ENCODE measurements around the gene MTF1.

MTF1 gene

DNA sequence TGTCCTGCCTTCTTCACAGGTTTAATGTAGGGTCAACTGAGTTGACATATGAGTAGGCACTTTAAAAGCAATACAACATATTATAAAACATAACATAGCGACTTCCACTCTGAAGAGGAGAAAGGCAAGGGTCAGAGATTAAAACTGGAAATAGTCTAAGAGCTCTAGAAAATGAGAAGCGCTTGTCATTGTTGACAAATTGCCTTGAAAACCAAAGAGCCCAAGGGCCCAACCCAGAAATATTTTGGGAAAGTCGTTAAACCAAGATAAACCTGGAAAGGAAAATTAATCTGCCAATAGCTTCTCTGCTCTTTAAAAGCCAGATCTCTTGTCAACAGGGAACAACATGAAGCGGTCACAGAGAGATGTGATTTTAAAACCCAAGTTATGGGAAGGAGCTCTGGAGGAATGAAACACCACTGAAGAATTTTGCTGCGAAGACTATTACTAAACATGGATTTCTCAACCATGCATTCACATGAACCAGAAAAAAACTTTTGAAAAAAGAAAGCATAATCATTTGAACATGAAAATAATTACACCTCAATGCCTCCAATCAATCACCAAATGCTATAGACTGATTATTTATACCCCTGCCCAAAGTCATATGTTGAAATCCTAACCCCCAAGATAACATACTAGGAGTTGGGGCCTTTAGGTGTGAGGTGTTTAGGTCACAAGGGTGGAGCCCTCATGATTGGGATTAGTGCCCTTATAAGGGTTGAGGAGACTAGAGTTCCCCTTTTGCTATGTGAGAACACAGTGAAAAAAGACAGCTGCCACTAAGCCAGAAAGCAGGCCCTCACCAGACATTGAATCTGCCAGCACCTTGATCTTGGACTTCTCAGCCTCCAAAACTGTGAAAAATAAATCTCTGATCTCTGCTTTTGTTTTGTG is 33.0 kb upstream of the MTF1 start:
- TF ChIP-seq SPI1 (IDR thresholded peaks at IDR 0.05; ENCODE audit: low read depth, low read length) = 0 out of 2 replicates have a peak, but pooled peaks have one; percentile 21
- no peak for TF ChIP-seq PAX5 (IDR thresholded peaks at IDR 0.05; ENCODE audit: insufficient read depth, low read length, severe bottlenecking)
- no peak for TF ChIP-seq POLR2AphosphoS5 (IDR thresholded peaks at IDR 0.05; ENCODE audit: low read depth, low read length)
- TF ChIP-seq POLR2A (IDR thresholded peaks at IDR 0.05; ENCODE audit: low read depth, low read length) = no peak
- no peak for TF ChIP-seq TAF1 (IDR thresholded peaks at IDR 0.05; ENCODE audit: low read depth, low read length)
- TF ChIP-seq POU2F2 (IDR thresholded peaks at IDR 0.05; ENCODE audit: low read depth, low read length) = no peak
- FAIRE-seq (no peak), DNase-seq (ENCODE audit: insufficient read length, low spot score) (no peak)

DNA sequence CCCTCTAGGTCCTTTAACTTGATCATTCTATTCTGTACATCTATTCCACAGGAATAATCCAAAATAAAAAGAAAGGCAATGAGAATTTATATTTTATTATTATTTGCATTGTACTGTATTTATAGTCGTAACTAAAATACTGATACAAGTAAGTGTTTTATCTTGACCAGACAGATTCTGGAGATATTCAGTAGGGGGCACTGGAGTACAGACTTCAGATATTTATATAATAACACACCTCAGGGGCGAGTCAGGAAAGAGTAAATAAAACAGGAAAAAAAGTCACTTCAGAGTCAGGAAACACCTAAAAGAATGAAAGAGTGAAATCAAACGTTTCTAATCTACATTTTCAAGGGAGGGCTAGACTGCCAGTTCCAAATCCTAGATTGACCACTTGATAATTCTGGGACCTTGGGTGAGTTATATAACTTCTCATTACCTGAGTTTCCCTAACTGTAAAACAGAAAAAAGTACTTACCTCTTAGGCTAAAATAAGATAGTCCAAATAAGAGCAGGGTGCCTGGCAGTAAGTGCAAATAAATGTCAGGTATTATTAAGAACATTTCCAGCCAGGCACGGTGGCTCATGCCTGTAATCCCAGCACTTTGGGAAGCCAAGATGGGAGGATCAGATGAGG is 31.1 kb upstream of the MTF1 start:
- peak; percentile 19 for DNase-seq (ENCODE audit: insufficient read length, low spot score)
- TF ChIP-seq SPI1 (IDR thresholded peaks at IDR 0.05; ENCODE audit: low read depth, low read length) = no peak
- FAIRE-seq = peak; percentile 5

DNA sequence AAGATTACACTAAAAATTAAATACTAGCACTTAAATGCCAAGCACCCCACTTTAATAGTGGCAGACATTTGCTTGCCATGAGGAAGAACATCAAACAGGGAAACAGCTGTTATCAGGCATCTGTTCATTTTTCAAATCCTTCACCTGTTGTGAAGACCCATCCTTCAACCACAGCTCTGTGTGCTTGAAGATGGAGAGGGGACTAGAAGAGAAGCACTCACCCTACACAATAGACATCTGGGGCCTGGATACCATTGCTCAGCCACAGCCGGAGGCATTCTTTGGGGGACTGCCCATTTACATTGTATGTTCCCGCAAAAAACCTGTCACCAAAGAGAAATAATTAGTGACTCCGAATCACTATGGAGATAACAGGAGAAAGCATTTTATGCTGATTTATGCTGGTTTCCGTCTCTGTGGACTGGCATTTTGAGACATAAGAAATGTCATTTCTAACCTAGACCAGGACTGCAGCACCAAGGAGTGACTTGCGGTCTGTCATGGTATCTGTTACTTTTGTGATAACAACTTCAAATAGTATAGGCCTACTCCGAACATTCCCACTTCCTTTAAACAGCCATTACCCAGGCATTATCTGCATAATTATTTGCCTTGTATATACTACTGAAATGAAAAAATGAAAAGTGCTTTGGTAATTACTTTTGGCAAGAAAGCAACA is 28.8 kb upstream of the MTF1 start:
- DNase-seq (ENCODE audit: insufficient read length, low spot score) (no peak), FAIRE-seq (no peak)
- TF ChIP-seq POU2F2 (IDR thresholded peaks at IDR 0.05; ENCODE audit: low read depth, low read length) (no peak), TAF1 (IDR thresholded peaks at IDR 0.05; ENCODE audit: low read depth, low read length) (no peak), PAX5 (IDR thresholded peaks at IDR 0.05; ENCODE audit: insufficient read depth, low read length, severe bottlenecking) (no peak), POLR2AphosphoS5 (IDR thresholded peaks at IDR 0.05; ENCODE audit: low read depth, low read length) (no peak), SPI1 (IDR thresholded peaks at IDR 0.05; ENCODE audit: low read depth, low read length) (no peak), POLR2A (IDR thresholded peaks at IDR 0.05; ENCODE audit: low read depth, low read length) (no peak)

DNA sequence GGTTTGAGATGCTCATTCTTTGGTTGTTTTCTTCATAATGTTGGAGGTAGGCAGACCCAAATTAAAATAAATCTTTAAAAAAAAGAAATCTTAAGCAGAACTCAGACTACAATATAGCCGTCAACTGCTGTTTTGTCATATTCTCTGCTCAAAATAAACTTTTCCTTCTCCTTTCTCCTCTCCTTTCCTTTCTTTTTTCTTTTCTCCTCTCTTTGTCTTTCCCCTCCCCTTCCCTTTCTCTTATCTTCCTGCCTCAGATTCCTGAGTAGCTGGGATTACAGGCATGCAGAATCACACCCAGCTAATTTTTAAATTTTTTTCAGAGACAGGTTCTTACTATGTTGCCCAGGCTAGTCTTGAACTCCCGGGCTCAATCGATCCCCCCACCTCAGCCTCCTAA is 24.8 kb upstream of the MTF1 start:
- no peak for TF ChIP-seq POU2F2 (IDR thresholded peaks at IDR 0.05; ENCODE audit: low read depth, low read length)
- no peak for TF ChIP-seq PAX5 (IDR thresholded peaks at IDR 0.05; ENCODE audit: insufficient read depth, low read length, severe bottlenecking)
- no peak for TF ChIP-seq POLR2AphosphoS5 (IDR thresholded peaks at IDR 0.05; ENCODE audit: low read depth, low read length)
- TF ChIP-seq SPI1 (IDR thresholded peaks at IDR 0.05; ENCODE audit: low read depth, low read length) = no peak
- TF ChIP-seq TAF1 (IDR thresholded peaks at IDR 0.05; ENCODE audit: low read depth, low read length) = no peak
- TF ChIP-seq POLR2A (IDR thresholded peaks at IDR 0.05; ENCODE audit: low read depth, low read length) = no peak
- DNase-seq (ENCODE audit: insufficient read length, low spot score) (no peak), FAIRE-seq (no peak)

DNA sequence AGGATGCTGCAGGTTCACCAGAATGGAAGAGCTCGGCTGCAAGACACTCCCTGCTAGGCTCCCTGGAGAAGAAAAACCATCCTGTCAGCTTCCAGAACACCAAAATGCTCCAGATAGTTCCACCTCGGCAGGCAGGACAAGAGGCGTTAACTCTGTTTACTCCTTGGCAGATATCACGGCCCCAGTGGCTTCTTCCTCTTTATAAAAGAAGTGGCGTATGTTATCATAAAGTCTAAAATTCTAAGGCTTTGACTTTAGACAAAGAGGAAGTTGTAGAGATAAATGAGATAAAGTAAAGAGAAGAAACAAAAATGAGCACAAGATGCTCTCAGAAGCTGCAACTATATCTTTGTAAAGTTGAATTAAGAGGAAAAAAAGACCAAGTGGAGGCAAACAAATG is 24.3 kb upstream of the MTF1 start:
- no peak for FAIRE-seq
- DNase-seq (ENCODE audit: insufficient read length, low spot score) = no peak
- no peak for TF ChIP-seq SPI1 (IDR thresholded peaks at IDR 0.05; ENCODE audit: low read depth, low read length)
- no peak for TF ChIP-seq POU2F2 (IDR thresholded peaks at IDR 0.05; ENCODE audit: low read depth, low read length)
- no peak for TF ChIP-seq PAX5 (IDR thresholded peaks at IDR 0.05; ENCODE audit: insufficient read depth, low read length, severe bottlenecking)
- no peak for TF ChIP-seq TAF1 (IDR thresholded peaks at IDR 0.05; ENCODE audit: low read depth, low read length)
- TF ChIP-seq POLR2A (IDR thresholded peaks at IDR 0.05; ENCODE audit: low read depth, low read length) = no peak
- no peak for TF ChIP-seq POLR2AphosphoS5 (IDR thresholded peaks at IDR 0.05; ENCODE audit: low read depth, low read length)

DNA sequence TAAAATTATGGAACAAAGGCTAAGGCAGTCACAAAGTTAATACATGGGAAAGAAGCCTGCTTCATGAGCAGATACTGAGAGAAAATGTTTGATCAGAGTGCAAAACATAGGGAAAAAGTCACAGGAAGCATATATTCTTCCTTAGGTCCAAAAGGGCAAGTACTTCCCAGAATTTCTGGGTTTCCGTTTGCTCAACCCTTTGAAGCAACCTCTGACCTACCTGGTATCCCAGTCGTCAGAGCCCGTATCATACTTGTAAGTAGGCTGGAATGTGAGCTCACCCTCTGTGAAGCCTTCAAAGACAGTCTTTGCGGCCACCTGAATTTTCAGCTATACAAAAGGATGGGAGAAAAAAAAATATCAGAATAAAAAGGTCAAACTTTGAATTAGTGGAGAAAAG is 20.5 kb upstream of the MTF1 start:
- no peak for TF ChIP-seq POLR2A (IDR thresholded peaks at IDR 0.05; ENCODE audit: low read depth, low read length)
- no peak for TF ChIP-seq TAF1 (IDR thresholded peaks at IDR 0.05; ENCODE audit: low read depth, low read length)
- no peak for TF ChIP-seq PAX5 (IDR thresholded peaks at IDR 0.05; ENCODE audit: insufficient read depth, low read length, severe bottlenecking)
- no peak for TF ChIP-seq SPI1 (IDR thresholded peaks at IDR 0.05; ENCODE audit: low read depth, low read length)
- no peak for TF ChIP-seq POU2F2 (IDR thresholded peaks at IDR 0.05; ENCODE audit: low read depth, low read length)
- TF ChIP-seq POLR2AphosphoS5 (IDR thresholded peaks at IDR 0.05; ENCODE audit: low read depth, low read length) = no peak
- FAIRE-seq (no peak), DNase-seq (ENCODE audit: insufficient read length, low spot score) (no peak)

DNA sequence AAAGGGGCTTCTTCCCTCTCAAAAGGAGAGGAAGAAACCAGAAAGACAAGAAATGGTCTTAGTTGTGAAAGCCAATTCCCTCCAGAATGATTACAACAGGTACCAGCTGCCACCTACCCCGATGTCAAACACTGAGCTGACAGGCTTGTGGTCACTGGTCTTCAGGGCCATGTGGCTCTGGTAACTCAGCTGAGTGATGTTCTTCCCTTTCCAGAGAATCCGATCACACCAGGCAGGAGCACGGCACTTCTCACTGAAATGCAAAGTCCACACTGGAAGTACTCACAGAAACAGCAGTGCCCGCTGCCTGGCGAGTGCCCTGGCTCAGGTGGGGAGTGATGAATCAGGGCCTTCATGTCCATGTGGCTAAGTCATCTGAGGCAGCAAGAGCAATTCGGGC is 18.7 kb upstream of the MTF1 start:
- FAIRE-seq = no peak
- TF ChIP-seq POLR2A (IDR thresholded peaks at IDR 0.05; ENCODE audit: low read depth, low read length) (no peak), POU2F2 (IDR thresholded peaks at IDR 0.05; ENCODE audit: low read depth, low read length) (no peak), POLR2AphosphoS5 (IDR thresholded peaks at IDR 0.05; ENCODE audit: low read depth, low read length) (no peak), PAX5 (IDR thresholded peaks at IDR 0.05; ENCODE audit: insufficient read depth, low read length, severe bottlenecking) (no peak), SPI1 (IDR thresholded peaks at IDR 0.05; ENCODE audit: low read depth, low read length) (no peak), TAF1 (IDR thresholded peaks at IDR 0.05; ENCODE audit: low read depth, low read length) (no peak)
- no peak for DNase-seq (ENCODE audit: insufficient read length, low spot score)

DNA sequence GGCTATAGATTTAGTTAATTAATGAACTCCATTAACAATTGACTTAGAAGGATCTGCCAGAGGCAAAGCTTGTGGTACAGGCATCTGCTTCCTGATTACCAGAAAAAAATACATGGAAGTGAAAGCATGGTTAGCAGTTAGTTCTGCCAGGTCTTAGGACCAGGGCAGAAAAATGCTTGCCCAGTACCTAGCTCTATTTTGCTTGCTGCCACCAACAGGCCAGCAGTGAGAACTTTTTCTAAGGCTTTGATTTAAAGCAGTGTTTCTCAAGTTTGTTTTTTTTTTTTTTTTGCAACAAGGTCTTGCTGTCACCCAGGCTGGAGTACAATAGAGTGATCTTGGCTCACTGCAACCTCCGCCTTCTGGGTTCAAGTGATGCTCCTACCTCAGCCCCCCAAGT is 16.4 kb upstream of the MTF1 start:
- TF ChIP-seq POLR2A (IDR thresholded peaks at IDR 0.05; ENCODE audit: low read depth, low read length) (no peak), PAX5 (IDR thresholded peaks at IDR 0.05; ENCODE audit: insufficient read depth, low read length, severe bottlenecking) (no peak)
- DNase-seq (ENCODE audit: insufficient read length, low spot score) (no peak), FAIRE-seq (no peak)

DNA sequence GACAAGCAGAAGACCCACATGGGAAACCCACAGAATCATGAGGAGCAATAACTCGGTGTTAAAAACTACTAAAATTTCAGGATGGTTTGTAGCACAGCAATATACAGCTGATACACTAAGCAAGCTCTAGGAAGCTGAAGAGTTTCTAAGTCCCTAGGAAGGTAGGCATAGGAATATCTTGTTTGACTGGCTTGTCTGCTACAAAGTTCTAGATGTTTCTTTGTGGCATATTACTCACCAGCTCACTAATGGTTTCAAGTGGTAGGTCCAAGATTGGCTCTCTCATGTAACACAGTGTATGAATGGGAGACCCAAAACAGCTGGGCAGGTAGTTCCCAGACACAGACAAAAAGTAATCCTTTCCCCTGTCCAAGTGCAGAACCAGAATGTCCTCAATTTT is 13.3 kb upstream of the MTF1 start:
- FAIRE-seq (peak; percentile 13), DNase-seq (ENCODE audit: insufficient read length, low spot score) (no peak)
- TF ChIP-seq POU2F2 (IDR thresholded peaks at IDR 0.05; ENCODE audit: low read depth, low read length) (no peak), POLR2AphosphoS5 (IDR thresholded peaks at IDR 0.05; ENCODE audit: low read depth, low read length) (no peak), PAX5 (IDR thresholded peaks at IDR 0.05; ENCODE audit: insufficient read depth, low read length, severe bottlenecking) (no peak), SPI1 (IDR thresholded peaks at IDR 0.05; ENCODE audit: low read depth, low read length) (no peak), TAF1 (IDR thresholded peaks at IDR 0.05; ENCODE audit: low read depth, low read length) (no peak), POLR2A (IDR thresholded peaks at IDR 0.05; ENCODE audit: low read depth, low read length) (no peak)

All from GM12891 (cell line).